HTR-8/SVneo (cell line): Measurements from ENCODE around the gene DCDC2.
"Not testable (repeated sequence)": the region's sequence is repeated elsewhere in the genome, so short reads cannot be mapped to it uniquely, and the experiment has no call there.

ENCODE experiments used
- DNase-seq: peaks from one replicate; pipeline ENCODE4 v3.0.0; 2011; ENCODE audit warnings: low spot score, mixed read lengths; ENCODE audit not compliant: insufficient read length
- FAIRE-seq: peaks from 2 replicates; lab custom pipeline; 2011; peaks lifted over from hg19 to GRCh38; lab: Jason Lieb, UNC

The DCDC2 gene

DNA sequence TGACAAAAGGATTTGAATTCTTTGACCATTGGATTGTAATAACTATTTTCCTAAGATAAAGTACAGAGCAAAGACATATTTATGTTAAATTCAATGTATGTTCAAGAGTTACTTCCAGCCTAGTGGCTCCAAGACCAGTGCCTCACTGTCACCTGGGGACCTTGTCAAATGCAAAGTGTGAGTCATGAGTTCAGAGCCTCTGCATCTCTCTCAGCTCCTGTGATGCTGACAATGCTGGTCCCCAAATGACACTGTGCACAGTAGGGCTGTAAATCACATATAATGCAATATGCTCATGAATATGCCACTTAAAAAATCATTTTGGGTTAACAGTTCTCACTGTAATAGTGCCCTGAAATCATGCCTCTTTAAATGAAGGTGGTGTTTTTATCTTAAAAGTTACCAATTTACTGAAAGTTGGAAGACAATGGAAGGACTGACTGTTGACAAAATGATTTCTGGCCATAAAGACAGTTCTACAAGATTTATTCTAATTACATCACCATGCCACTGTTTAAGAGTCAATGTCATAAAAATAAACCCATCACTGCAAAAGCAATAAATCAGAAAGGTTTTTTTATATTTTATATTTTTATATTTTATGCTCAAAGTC is 169.8 kb downstream of the DCDC2 start:
- FAIRE-seq (no peak), DNase-seq (no peak)

DNA sequence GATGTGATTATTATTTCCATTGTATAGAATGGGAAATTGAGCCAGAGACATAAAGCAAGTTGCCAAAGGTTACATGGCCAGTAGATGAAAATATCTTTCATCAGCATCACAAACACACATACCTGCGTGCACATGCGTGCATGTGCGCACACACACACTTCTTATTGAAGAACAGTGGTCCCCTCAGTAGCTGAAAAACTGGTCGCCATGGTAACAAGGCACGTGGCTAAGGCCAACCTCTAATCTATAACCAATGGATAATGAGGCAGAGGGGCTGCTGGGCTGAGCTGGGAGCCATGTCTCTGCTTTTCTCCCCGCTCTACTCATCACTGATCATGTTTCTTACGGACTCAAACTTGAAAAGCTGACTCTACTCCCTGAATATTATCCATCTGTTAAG is 171.5 kb downstream of the DCDC2 start:
- FAIRE-seq, result no peak
- DNase-seq, result no peak

GRCh38 chr6:24183584-24183983 is 174.3 kb downstream of the DCDC2 start:
- no peak for DNase-seq
- FAIRE-seq, result no peak

DNA sequence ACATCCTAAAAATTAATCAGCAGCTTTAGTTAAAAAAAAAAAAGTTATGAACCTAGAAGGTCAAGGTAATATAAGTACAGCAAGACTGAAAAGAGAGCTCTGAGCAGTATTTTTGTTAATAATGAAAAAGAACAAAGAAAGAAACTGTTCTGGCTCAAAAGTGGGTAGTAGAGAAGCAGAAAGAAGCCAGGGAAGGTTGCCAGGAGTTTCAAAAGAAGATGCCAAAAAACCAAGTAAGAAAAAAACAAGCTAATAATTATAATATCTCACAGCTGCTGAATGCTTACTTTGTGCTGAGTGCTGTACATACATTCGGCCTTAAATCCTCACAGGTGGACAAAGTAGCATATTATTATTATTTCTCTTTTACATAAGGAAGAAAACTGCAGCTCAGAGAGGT is 200.0 kb downstream of the DCDC2 start:
- no peak for DNase-seq
- FAIRE-seq, result no peak

GRCh38 chr6:24154121-24154520 is 203.7 kb downstream of the DCDC2 start:
- no peak for DNase-seq
- no peak for FAIRE-seq

GRCh38 chr6:24152014-24152413 is 205.8 kb downstream of the DCDC2 start:
- FAIRE-seq, result no peak
- DNase-seq, result no peak

DNA sequence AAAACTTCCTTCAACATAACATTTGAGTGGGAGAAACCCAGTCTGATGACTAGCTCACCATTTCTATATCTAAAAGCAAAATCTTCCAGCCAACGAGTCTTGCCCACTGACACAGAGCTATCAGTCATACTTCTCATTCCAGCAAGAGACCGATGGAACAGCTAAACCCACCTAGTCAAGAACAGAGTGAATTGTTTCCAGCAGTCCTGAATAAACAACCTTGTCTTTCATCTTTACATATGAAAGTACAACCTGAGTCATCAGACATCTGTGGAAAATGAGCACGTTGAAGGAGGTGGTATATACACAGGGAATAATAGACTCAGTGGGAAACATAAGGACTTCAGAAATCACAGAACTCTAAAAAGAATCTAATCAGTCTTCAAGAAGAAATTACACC is 208.0 kb downstream of the DCDC2 start:
- DNase-seq (no peak), FAIRE-seq (no peak)

DNA sequence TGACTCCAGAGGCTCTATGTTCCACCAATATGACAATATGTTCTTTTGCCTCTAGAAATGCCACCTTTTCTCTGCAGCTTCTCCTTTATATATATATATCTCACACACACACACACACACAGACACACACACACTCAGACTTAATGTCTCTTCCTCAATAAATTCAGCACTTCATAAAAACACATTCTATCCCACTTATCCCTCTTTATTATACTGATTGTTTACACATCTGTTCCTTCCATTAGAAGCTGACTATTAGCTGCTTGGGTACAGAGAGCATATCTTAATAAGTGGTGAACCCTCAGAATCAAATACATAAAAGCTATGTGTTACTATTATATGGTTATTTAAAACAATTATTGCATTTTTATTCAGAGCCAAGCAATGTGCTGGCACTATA is 208.6 kb downstream of the DCDC2 start:
- DNase-seq (no peak), FAIRE-seq (no peak)

- DNase-seq (no peak), FAIRE-seq (no peak)
Observed at GRCh38 chr6:24148684-24149083, 209.2 kb downstream of the DCDC2 start.

DNA sequence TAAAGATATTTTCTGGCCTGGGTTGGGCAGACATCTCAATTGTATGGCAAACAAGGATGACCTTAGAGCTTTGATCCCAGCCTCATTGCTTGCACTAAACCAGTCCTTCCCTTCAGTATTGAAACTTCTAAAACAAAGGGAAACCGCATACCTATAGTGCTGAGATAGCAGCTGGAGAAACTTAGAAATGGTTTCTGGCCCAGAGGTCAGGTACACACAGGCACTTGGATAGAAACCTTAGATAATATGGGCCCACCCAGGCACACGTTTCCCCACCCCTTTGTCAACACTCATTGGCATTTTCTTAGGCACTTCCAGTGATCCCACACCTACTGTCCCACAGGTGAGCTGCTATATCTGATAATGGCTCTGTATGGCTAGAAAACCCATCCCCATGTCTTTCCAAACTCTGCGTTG is 209.7 kb downstream of the DCDC2 start:
- DNase-seq, result no peak
- no peak for FAIRE-seq

DNA sequence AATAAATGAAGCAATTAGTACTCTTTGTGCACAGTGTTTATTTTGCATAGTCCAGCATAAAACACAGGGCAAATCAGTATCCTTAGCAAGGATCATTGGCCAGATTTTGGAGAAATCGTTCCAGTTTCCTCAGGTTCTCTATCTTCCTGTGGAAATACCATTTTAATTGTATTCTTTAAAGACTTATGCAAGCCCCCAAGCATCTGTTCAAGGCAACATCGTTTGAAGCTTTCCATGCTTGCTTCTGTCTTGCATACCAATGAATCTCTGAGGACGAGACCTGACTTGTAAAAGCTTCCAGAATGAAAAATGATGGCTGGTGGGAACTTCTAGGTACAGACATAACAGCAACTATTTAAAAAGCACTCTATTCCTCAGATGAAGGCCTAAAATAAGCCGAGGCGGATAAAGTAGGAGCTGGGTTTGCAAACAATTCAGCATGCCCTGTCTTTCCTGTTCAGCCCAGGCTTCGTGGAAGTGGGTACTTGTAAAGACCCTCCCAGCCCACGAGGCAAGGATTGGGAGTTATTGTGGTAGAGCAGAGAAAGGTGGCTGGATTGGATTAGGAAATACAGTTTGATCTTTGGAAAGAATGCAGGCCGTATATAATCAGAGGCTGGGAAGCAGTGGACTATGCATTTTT is 210.2 kb downstream of the DCDC2 start:
- no peak for FAIRE-seq

DNA sequence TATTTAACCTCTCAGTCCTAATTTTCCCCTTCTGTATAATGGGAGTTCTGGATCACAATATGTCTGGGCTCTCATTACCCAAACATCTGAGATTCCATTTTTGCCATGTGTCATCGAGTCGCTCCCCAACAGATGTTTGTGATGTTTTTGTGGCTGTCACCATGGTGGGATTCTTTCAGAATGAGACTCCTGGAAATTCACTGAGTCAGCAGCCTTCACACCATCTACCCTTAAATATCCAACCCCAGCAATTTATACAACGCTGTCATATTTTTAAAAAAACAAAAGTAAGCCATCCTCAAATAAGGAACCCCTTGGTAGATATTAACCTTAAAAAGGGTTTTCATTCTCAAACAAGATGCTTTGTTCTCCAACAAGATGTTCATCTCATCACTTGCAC is 211.0 kb downstream of the DCDC2 start:
- DNase-seq, result no peak
- no peak for FAIRE-seq

More for the DNA sequence above, 210.2 kb downstream of the DCDC2 start:
- DNase-seq, result no peak

DNA sequence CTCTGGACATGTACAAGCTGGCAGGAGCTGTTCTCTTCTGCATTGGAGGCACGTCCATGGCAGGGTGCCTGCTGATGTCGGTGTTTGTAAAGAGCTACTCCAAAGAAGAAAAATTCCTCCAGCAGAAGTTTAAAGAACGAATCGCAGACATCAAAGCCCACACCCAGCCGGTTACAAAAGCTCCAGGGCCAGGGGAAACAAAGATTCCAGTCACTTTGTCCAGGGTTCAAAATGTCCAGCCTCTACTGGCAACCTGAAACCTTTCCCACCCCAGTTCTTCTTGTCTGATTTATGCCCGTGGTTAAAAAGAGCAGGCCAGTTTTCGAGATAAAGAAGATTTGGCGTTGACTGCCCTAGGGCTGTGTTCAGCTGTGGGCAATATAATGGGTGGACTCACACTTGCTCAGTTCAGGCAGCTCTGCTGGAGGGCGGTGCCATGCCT is 212.1 kb downstream of the DCDC2 start:
- FAIRE-seq (no peak), DNase-seq (no peak)

GRCh38 chr6:24142733-24143132 is 215.1 kb downstream of the DCDC2 start:
- not testable (repeated sequence) for DNase-seq, FAIRE-seq

DNA sequence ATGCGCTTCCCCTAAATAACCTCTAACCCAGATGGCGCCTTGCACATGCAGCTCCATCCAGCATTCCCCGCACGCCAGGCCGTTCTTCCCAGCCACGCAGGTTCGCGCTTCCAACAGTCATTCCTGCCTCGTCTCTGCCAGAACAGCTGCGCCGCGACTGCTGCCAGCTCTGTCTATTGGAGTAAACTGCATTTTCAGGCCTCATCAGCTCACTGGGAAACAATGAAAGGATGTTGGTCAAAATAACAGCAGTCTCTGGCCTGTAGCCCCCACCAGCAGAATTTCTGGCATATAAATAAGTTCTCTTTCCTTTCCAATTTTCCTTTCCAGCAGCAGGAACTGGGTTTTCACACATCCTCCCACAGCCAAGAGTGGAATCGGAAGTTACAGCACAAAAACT is 217.3 kb downstream of the DCDC2 start:
- no peak for FAIRE-seq

DNA sequence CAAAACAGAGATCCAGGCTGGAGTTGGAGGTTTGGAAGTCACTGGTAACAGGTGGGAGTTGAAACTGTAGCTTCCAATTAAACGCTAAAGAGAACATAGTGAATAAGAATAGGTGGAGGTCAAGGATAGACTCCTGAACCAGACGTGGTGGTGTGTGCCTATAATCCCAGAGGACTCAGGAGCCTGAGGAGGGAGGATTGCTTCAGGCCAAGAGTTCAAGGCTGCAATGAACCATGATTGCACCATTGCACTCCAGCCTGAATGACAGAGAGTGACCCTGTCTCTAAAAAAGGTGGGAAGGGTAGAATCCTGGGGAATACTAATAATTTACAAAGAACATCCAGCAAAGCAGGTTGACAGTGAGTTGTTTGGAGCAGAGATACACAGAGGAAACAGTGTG is 218.2 kb downstream of the DCDC2 start:
- FAIRE-seq, result no peak
- no peak for DNase-seq

More for the DNA sequence above, 217.3 kb downstream of the DCDC2 start:
- no peak for DNase-seq

DNA sequence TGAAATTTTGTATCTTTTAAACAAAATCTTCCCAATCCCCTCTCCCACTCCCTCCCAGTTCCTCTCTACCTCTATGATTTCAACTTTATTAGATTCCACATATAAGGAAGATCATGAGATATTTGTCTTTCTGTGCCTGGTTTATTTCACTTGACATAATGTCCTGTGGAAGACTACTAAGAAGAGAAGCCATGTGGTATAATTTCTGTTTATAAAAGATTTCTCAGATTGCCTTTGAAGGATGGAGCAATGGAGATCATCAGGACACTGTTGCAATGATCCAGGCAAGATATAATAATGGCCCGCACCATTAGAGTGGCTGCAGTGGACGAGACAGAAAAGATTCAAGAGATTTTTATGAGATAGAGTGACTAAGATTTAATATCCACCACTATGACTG is 218.8 kb downstream of the DCDC2 start:
- FAIRE-seq (no peak), DNase-seq (no peak)

GRCh38 chr6:24131751-24132150 is 226.1 kb downstream of the DCDC2 start:
- FAIRE-seq (no peak), DNase-seq (no peak)

GRCh38 chr6:24127316-24127715 is 230.5 kb downstream of the DCDC2 start:
- no peak for DNase-seq
- no peak for FAIRE-seq

DNA sequence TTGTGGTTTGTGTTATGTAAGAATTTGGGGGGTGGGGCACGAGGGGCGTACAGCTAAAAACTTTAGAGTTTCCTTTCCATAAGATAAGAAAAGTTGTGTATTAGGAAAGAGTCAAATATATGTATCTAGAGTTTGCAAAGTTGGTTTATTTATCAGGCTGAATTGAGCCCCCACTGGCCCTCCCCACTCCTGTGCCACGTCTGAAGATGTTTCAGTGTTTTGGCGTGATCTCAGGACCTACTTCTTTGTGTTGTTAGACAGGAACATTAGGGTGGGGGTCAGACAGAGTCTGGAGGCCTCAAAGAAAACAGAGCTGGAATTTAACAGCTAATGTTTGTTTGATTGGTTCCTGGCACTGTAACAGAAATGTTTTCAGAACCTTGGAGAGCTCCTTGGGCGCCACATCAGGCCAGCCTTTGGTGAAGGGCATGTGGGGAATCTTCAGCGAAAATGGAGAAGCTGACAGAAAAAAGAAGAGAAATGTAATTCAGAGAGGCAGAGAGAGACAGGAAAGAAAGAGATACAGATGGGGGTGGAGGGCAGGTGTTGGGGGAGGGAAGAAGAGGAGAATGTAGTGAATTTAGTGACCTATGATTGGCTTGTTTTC is 231.2 kb downstream of the DCDC2 start:
- DNase-seq, result peak; percentile 31
- no peak for FAIRE-seq

DNA sequence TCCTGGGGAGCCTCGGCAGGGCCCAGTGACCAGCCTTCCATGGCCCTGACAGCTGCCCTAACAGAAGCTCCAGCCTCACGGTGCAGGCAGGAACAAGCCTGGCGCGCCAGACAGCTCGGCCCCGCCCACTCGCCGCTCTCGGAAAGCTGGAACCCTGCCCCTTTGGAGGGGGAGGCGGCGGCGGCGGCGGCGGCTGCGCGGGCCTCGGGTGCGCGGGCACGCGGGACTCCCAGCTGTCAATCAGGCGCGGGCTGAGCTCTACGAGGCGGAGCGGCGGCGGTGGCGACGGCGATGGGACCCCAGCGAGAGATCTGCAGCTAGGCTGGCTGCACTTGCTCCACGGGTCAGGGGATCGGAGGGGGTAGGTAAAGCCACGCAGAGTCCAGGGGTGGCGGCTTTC is 231.9 kb downstream of the DCDC2 start, which contains the start of gene NRSN1:
NRSN1 (plus strand) TSS at position 236 of the 400 bp plus-strand sequence. CDS start 8,113 bp downstream, outside the sequence.
- DNase-seq (no peak), FAIRE-seq (no peak)

DNA sequence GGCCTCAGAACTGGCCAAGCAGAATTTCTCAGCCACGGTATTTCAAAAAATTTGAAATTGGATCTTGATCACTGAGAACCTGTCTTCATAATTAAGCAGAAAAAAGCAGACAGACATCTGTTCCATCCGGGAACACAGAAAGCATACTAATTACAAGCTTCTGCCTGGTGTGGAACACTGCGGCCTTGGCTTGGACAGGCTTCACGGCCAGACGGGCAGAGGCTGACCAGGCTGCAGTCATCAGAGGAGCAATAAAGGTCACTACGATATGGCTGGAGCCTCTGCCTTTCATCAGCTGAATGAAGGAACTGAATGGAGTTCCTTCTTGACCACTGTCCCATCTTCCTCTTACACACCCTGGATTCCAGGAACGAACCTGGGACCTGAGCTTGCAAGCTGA is 235.7 kb downstream of the DCDC2 start:
- DNase-seq, result no peak

More for the DNA sequence above, 235.7 kb downstream of the DCDC2 start:
- FAIRE-seq, result no peak
